ENCODE measurements around the gene TENT4B.

Gene TENT4B

Small RNA genes lying within 50 kb of the gene (small RNA-seq; reads per million reads assigned to genes)
- gene RF00156: 0.03 to 0.04 reads per million in 2 experiments
- 0 to 0.04 reads per million in 2 experiments for gene RPL10P14

Measured in SK-N-DZ (cell line).